Neural cell (in vitro differentiated cells): ENCODE data around the gene SOX5. TPM values are rescaled to one million over a fixed set of nuclear protein-coding genes. Genes with fewer than 3 reads are reported as not detected.
"Not testable (repeated sequence)": the region's sequence is repeated elsewhere in the genome, so short reads cannot be mapped to it uniquely, and the experiment has no call there.

ENCODE experiments used
- H2AFZ ChIP-seq: fragments of 200-600, 300-800 bp; sonication (generic), shearing (Covaris generic); 2 replicates; pipeline ENCODE4 v1.6.0; 2014; ENCODE audit warnings: low read depth, mild to moderate bottlenecking, antibody characterized with exemption, low read length, moderate library complexity
- H3F3A ChIP-seq: fragments of 200-600 bp; shearing (Covaris generic); 2 replicates; pipeline ENCODE4 v1.6.1; 2016; ENCODE audit warnings: mild to moderate bottlenecking, moderate library complexity, mixed read lengths, antibody characterized with exemption, low read length; ENCODE audit not compliant: insufficient read depth, poor library complexity, severe bottlenecking
- H3K27ac ChIP-seq: fragments of 200-600, 300-800 bp; sonication (generic), shearing (Covaris generic); 2 replicates; pipeline ENCODE4 v1.5.1; 2014; ENCODE audit warnings: mild to moderate bottlenecking, low read length, moderate library complexity
- H3K27me3 ChIP-seq: fragments of 300-800, 200-600 bp; sonication (generic), shearing (Covaris generic); 2 replicates; pipeline ENCODE4 v1.6.0; 2014; ENCODE audit warnings: mild to moderate bottlenecking, low read depth, low read length, moderate library complexity; ENCODE audit not compliant: insufficient read depth
- H3K36me3 ChIP-seq: fragments of 300-800, 200-600 bp; sonication (generic), shearing (Covaris generic); 2 replicates; pipeline ENCODE4 v1.5.1; 2014; ENCODE audit warnings: mild to moderate bottlenecking, antibody characterized with exemption, low read length, moderate library complexity; ENCODE audit not compliant: insufficient read depth
- H3K4me2 ChIP-seq: fragments of 300-800, 200-600 bp; sonication (generic), shearing (Covaris generic); 2 replicates; pipeline ENCODE4 v1.6.0; 2014; ENCODE audit warnings: mild to moderate bottlenecking, low read length
- H3K4me3 ChIP-seq: fragments of 300-800, 200-600 bp; sonication (generic), shearing (Covaris generic); 2 replicates; pipeline ENCODE4 v1.5.1; 2014; ENCODE audit warnings: mild to moderate bottlenecking, low read length, moderate library complexity
- H3K79me2 ChIP-seq: fragments of 200-600 bp; shearing (Covaris generic); replicated peaks from 2 replicates; pipeline ENCODE4 v1.6.0; 2014; ENCODE audit warnings: mild to moderate bottlenecking, low read length, moderate library complexity; ENCODE audit not compliant: insufficient read depth
- H3K9ac ChIP-seq: fragments of 300-800, 200-600 bp; sonication (generic), shearing (Covaris generic); 2 replicates; pipeline ENCODE4 v1.6.1; 2016; ENCODE audit warnings: mild to moderate bottlenecking, low read length, mixed read lengths
- H3K9me2 ChIP-seq: fragments of 200-600 bp; shearing (Covaris generic); 2 replicates; pipeline ENCODE4 v1.6.1; 2016; ENCODE audit warnings: mild to moderate bottlenecking, low read length, mixed read lengths; ENCODE audit not compliant: insufficient read depth
- H3K9me3 ChIP-seq: fragments of 200-600, 300-800 bp; sonication (generic), shearing (Covaris generic); 2 replicates; pipeline ENCODE4 v1.6.1; 2016; ENCODE audit warnings: mild to moderate bottlenecking, mixed run types, low read length, moderate library complexity, mixed read lengths
- H4K20me1 ChIP-seq: fragments of 200-600 bp; shearing (Covaris generic); 2 replicates; pipeline ENCODE4 v1.6.1; 2016; ENCODE audit warnings: mild to moderate bottlenecking, mixed run types; ENCODE audit not compliant: insufficient read depth
- EP300 ChIP-seq: fragments of 450-650 bp; conservative IDR thresholded peaks from 2 replicates; pipeline ENCODE4 v1.6.1; 2014; ENCODE audit warnings: antibody characterized with exemption, mild to moderate bottlenecking, moderate library complexity; ENCODE audit not compliant: poor library complexity, severe bottlenecking
- EZH2 ChIP-seq: fragments of 200-600, 300-800 bp; shearing (Covaris generic), sonication (generic); IDR thresholded peaks from 2 replicates; pipeline ENCODE4 v1.6.1; 2014; ENCODE audit warnings: antibody characterized with exemption, low read length, borderline replicate concordance, mild to moderate bottlenecking; ENCODE audit not compliant: insufficient read depth, poor library complexity, severe bottlenecking
- MXI1 ChIP-seq: fragments of 450-650 bp; conservative IDR thresholded peaks from 2 replicates; pipeline ENCODE4 v1.6.1; 2014; ENCODE audit warnings: antibody characterized with exemption, mild to moderate bottlenecking; ENCODE audit not compliant: poor library complexity, severe bottlenecking
- POLR2AphosphoS5 ChIP-seq: IDR thresholded peaks from 2 replicates; pipeline ENCODE4 v1.6.1; 2012
- RAD21 ChIP-seq: fragments of 450-650 bp; conservative IDR thresholded peaks from 2 replicates; pipeline ENCODE4 v1.6.1; 2014; ENCODE audit warnings: antibody characterized with exemption, mild to moderate bottlenecking, moderate library complexity
- SMC3 ChIP-seq: fragments of 450-650 bp; conservative IDR thresholded peaks from 2 replicates; pipeline ENCODE4 v1.6.1; 2014; ENCODE audit warnings: antibody characterized with exemption, mild to moderate bottlenecking, moderate library complexity; ENCODE audit not compliant: poor library complexity
- TAF1 ChIP-seq: IDR thresholded peaks from 2 replicates; pipeline ENCODE4 v1.6.1; 2012; ENCODE audit warnings: low read depth
- polyA plus RNA-seq: library from polyadenylated mRNA; depleted of rRNA; stranded (reverse); fragments of >200 nt; gene quantifications from 2 replicates; pipeline ENCODE4 v1.2.3, GENCODE V29; 2014
- TF ChIP-seq, protein P1 (sequence below): IDR thresholded peaks from 2 replicates; pipeline ENCODE4 v1.6.1; 2012; ENCODE audit warnings: borderline replicate concordance
- TF ChIP-seq, protein P2 (sequence below): fragments of 450-650 bp; IDR thresholded peaks from 2 replicates; pipeline ENCODE4 v1.5.1; 2014; ENCODE audit warnings: antibody characterized with exemption, mild to moderate bottlenecking, moderate library complexity; ENCODE audit not compliant: poor library complexity, severe bottlenecking

SOX5 gene
- polyA plus RNA-seq, 1 donor from 2014 or later = 1.8 TPM

DNA sequence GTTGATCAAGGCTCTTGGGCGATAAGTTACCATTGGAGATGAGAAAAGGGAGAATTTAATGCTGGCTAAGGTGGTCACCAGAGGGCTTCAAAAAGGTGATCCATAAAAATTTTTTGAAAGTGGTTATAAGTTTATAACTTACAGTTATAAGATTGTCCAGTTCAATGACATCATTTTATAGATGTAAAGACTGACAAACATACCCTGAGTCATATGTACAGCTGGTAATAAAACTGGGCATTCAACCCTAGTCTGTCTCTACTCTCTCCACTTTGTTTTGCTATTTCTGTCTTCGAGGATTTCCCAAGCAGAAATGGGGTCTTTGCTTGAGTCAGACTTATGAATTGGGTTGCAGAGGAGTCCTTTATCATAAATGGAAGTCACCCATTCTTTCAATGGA, 454.0 kb downstream of the SOX5 start:
- TF ChIP-seq, protein P1, sequence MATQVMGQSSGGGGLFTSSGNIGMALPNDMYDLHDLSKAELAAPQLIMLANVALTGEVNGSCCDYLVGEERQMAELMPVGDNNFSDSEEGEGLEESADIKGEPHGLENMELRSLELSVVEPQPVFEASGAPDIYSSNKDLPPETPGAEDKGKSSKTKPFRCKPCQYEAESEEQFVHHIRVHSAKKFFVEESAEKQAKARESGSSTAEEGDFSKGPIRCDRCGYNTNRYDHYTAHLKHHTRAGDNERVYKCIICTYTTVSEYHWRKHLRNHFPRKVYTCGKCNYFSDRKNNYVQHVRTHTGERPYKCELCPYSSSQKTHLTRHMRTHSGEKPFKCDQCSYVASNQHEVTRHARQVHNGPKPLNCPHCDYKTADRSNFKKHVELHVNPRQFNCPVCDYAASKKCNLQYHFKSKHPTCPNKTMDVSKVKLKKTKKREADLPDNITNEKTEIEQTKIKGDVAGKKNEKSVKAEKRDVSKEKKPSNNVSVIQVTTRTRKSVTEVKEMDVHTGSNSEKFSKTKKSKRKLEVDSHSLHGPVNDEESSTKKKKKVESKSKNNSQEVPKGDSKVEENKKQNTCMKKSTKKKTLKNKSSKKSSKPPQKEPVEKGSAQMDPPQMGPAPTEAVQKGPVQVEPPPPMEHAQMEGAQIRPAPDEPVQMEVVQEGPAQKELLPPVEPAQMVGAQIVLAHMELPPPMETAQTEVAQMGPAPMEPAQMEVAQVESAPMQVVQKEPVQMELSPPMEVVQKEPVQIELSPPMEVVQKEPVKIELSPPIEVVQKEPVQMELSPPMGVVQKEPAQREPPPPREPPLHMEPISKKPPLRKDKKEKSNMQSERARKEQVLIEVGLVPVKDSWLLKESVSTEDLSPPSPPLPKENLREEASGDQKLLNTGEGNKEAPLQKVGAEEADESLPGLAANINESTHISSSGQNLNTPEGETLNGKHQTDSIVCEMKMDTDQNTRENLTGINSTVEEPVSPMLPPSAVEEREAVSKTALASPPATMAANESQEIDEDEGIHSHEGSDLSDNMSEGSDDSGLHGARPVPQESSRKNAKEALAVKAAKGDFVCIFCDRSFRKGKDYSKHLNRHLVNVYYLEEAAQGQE = no peak
- no peak for TF ChIP-seq RAD21
- TF ChIP-seq, protein P2, sequence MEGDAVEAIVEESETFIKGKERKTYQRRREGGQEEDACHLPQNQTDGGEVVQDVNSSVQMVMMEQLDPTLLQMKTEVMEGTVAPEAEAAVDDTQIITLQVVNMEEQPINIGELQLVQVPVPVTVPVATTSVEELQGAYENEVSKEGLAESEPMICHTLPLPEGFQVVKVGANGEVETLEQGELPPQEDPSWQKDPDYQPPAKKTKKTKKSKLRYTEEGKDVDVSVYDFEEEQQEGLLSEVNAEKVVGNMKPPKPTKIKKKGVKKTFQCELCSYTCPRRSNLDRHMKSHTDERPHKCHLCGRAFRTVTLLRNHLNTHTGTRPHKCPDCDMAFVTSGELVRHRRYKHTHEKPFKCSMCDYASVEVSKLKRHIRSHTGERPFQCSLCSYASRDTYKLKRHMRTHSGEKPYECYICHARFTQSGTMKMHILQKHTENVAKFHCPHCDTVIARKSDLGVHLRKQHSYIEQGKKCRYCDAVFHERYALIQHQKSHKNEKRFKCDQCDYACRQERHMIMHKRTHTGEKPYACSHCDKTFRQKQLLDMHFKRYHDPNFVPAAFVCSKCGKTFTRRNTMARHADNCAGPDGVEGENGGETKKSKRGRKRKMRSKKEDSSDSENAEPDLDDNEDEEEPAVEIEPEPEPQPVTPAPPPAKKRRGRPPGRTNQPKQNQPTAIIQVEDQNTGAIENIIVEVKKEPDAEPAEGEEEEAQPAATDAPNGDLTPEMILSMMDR = no peak
- TF ChIP-seq EP300 = no peak
- TF ChIP-seq SMC3 = no peak
- no peak for TF ChIP-seq EZH2
- TF ChIP-seq TAF1 = no peak
- TF ChIP-seq MXI1 = no peak
- TF ChIP-seq POLR2AphosphoS5 = no peak
- Histone ChIP-seq H3K27me3 (no peaks in the 10 kb centered on the region), H3K4me2 (no peak overlapping the region), H3K4me3 (no peak overlapping the region), H3K36me3 (no peaks in the 10 kb centered on the region), H2AFZ (no peak overlapping the region), H4K20me1 (no peaks in the 10 kb centered on the region), H3K9me2 (no peaks in the 10 kb centered on the region), H3F3A (no peaks in the 10 kb centered on the region), H3K79me2 (no peaks in the 10 kb centered on the region), H3K9ac (no peak overlapping the region), H3K27ac (no peak overlapping the region), H3K9me3 (no peaks in the 10 kb centered on the region)

DNA sequence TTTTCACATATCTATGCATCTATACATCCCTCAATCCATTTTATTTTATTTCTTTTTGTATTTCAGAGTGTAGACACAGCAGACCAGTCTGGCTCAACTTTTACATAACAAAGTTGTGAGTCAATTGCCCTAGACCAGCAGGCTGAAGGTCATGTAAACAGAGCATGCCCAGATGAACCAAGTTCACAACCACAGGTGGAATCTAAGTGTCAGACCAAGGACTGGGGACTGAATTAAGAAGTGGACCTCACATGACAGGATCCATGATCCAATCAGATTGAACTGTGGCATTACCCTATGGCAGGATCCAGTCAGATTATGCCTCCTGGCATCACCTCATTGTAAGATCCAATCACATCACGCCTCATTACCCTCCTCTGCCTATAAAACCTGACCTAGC, 455.8 kb downstream of the SOX5 start:
- no peak overlapping the region for H3K9ac ChIP-seq
- H3K27ac ChIP-seq = no peak overlapping the region
- H3K4me2 ChIP-seq = no peak overlapping the region
- no peaks in the 10 kb centered on the region for H3K79me2 ChIP-seq
- no peaks in the 10 kb centered on the region for H4K20me1 ChIP-seq
- TF ChIP-seq MXI1 = no peak
- no peak for TF ChIP-seq SMC3
- TF ChIP-seq, protein P1 = no peak
- no peak for TF ChIP-seq POLR2AphosphoS5
- TF ChIP-seq EZH2 = no peak
- no peak for TF ChIP-seq EP300
- no peak for TF ChIP-seq RAD21
- H3K36me3 ChIP-seq = no peaks in the 10 kb centered on the region
- H2AFZ ChIP-seq = no peak overlapping the region
- H3K27me3 ChIP-seq = no peaks in the 10 kb centered on the region
- no peaks in the 10 kb centered on the region for H3F3A ChIP-seq
- no peak overlapping the region for H3K4me3 ChIP-seq
- H3K9me3 ChIP-seq = peaks cover 3% of the 10 kb centered on the region
- H3K9me2 ChIP-seq = no peaks in the 10 kb centered on the region

DNA sequence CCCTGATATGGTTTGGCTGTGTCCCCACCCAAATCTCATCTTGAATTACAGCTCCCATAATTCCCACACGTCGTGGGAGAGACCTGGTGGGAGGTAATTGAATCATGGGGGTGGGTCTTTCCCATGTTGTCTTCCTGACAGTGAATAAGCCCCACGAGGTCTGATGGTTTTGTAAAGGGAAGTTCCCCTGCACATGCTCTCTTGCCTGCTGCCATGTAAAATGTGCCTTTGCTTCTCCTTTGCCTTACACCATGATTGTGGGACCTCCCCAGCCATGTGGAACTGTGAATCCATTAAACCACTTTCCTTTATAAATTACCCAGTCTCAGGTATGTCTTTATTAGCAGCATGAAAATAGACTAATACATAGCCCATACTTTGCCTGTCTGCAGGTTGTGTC, 458.4 kb downstream of the SOX5 start:
- H3K4me2 ChIP-seq, H3K4me3 ChIP-seq, H4K20me1 ChIP-seq, H3K9me2 ChIP-seq, H2AFZ ChIP-seq, H3K36me3 ChIP-seq, H3F3A ChIP-seq, H3K9me3 ChIP-seq, H3K9ac ChIP-seq, H3K79me2 ChIP-seq, H3K27me3 ChIP-seq, H3K27ac ChIP-seq: not testable (repeated sequence)
